ENCODE results near the gene SDC1. TPM values are rescaled to one million over a fixed set of nuclear protein-coding genes. Genes with fewer than 3 reads are reported as not detected.
A peak's percentile ranks its signal among the peaks of the same experiment; 100 is the strongest.

The SDC1 gene
- total RNA-seq, 6 donors from 2014 or later = 74.4 to 213 (median 154) TPM

DNA sequence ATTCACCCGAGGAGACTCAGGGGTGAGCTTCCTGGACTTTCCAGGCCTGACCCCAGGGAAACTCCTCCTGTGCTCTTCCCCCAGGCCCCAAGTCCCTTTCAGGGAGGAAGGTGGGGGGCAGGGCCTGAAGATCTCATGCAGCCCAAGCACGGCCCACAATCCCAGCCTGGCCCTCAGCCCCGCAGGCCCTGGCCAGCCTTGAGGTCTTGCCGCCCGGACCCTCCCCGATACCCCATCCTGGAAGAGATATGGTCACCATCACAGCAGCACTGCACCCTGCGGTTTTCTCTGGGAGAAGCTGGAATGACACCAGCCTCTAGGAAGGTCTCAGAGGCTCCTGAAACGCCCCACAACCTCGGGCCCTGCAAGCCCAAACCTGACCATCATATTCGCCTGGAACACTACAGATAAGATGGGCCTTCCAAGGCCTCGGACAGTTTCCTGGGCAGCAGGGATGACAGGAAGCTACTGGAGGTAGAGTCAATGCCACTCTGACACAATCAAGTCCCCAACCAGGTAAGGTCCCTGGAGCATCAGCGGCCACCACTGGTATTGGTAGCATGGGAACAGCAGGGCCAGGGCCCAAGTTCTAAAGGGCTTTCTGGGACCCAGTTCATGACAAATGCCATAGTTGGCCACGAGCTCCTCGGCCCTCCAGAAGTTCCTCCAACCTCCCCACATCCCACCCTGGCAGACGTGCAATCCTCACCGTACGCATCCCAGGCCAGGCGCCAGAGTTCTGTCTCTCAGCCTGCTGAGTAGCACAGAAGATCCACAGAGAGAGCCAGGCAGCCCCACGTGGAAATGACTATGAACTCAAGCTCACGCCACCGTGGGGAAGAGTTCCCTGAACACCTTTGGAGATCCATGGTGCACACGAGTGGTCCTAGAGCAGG is 8.6 kb downstream of the SDC1 start:
- Histone ChIP-seq H3K36me3 (no peaks in the 10 kb centered on the region), H3K4me3 (no peak overlapping the region), H3K27me3 (no peaks in the 10 kb centered on the region), H3K27ac (peak overlapping the region; percentile 57 to 82 (median 70)), H3K9me3 (no peaks in the 10 kb centered on the region), H3K4me1 (peaks cover 5 to 46% (median 31%) of the 10 kb centered on the region in 4 donors)
- no peak for ATAC-seq (ENCODE audit: low FRiP score in 2 of 2)
- DNase-seq = no peak
- 75 to 90% methylated on average over 4 to 21 of the region's 22 CpGs for WGBS, 2 donors
- TF ChIP-seq POLR2AphosphoS5 (IDR thresholded peaks at IDR 0.05) (no peak), EP300 (IDR thresholded peaks at IDR 0.05) (no peak), POLR2A (IDR thresholded peaks at IDR 0.05) (no peak)
- TF ChIP-seq, protein P1, sequence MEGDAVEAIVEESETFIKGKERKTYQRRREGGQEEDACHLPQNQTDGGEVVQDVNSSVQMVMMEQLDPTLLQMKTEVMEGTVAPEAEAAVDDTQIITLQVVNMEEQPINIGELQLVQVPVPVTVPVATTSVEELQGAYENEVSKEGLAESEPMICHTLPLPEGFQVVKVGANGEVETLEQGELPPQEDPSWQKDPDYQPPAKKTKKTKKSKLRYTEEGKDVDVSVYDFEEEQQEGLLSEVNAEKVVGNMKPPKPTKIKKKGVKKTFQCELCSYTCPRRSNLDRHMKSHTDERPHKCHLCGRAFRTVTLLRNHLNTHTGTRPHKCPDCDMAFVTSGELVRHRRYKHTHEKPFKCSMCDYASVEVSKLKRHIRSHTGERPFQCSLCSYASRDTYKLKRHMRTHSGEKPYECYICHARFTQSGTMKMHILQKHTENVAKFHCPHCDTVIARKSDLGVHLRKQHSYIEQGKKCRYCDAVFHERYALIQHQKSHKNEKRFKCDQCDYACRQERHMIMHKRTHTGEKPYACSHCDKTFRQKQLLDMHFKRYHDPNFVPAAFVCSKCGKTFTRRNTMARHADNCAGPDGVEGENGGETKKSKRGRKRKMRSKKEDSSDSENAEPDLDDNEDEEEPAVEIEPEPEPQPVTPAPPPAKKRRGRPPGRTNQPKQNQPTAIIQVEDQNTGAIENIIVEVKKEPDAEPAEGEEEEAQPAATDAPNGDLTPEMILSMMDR (IDR thresholded peaks at IDR 0.05) = no peak

DNA sequence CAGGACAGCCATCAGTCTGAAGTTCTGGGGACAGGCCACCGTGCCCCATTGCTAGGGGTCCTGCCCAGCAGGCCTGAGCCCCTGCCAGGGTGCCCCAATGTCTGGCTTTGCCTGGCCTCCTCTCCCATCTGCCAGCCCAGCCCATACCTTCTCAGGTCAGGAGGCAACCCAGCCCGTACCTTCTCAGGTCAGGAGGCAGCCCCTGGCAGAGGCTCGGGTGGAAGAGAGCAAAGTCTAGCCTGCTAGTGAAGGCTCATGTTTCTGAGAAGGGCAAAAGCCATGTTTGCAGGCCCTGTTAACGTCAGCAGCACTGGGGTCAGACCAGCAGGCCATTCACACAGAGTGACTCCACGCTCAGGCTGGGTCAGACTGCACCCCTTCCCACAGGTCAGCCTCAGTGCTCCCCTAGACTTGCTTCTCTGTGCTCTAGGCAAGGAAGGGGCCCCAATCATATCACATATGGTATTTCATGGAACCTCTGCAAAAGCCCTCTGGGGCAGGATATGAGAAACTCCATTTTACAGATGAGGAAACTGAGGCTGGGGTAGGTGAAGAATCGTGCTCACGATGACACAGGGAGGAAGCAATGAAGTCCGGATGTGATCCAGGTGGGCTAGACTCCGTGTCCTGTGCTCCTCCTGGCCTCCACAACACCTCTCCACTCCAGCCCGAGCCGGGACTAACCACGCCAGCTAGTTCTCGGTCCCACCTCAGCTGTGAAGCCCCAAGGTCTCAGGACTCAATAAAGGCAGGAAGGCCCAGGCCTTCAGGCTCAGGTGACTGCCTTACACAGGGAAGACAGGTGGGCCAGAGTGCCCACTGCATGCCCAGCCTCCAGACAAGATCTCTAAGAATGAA is 9.5 kb downstream of the SDC1 start:
- Histone ChIP-seq H3K4me1 (peaks cover 4 to 46% (median 30%) of the 10 kb centered on the region in 4 donors), H3K4me3 (no peak overlapping the region), H3K27ac (peak overlapping the region in 3 of 4 donors; percentile 44 to 82 (median 77)), H3K27me3 (no peaks in the 10 kb centered on the region), H3K36me3 (no peaks in the 10 kb centered on the region), H3K9me3 (no peaks in the 10 kb centered on the region)
- ATAC-seq (ENCODE audit: low FRiP score in 2 of 2) (no peak), DNase-seq (peak in 1 of 2 donors; percentile 17)
- 81 to 85% methylated on average over 9 to 13 of the region's 13 CpGs for WGBS, 2 donors
- TF ChIP-seq POLR2A (IDR thresholded peaks at IDR 0.05) (no peak), POLR2AphosphoS5 (IDR thresholded peaks at IDR 0.05) (no peak), EP300 (IDR thresholded peaks at IDR 0.05) (no peak)
- TF ChIP-seq, protein P1 (IDR thresholded peaks at IDR 0.05) = no peak

- Histone ChIP-seq H3K4me1 (peaks cover 4 to 47% (median 30%) of the 10 kb centered on the region in 4 donors), H3K27me3 (no peaks in the 10 kb centered on the region), H3K36me3 (no peaks in the 10 kb centered on the region), H3K27ac (peak overlapping the region; percentile 44 to 82 (median 72)), H3K9me3 (no peaks in the 10 kb centered on the region), H3K4me3 (no peak overlapping the region)
- TF ChIP-seq POLR2AphosphoS5 (IDR thresholded peaks at IDR 0.05) = no peak
- no peak for TF ChIP-seq EP300 (IDR thresholded peaks at IDR 0.05)
- no peak for TF ChIP-seq POLR2A (IDR thresholded peaks at IDR 0.05)
- TF ChIP-seq, protein P1 (IDR thresholded peaks at IDR 0.05) = no peak
- ATAC-seq (ENCODE audit: low FRiP score in 2 of 2) = no peak
- 33 to 73% methylated on average over 2 of the region's 2 CpGs for WGBS, 2 donors
- DNase-seq = no peak
Measured at GRCh38 chr2:20214566-20215182, 10.3 kb downstream of the SDC1 start.

DNA sequence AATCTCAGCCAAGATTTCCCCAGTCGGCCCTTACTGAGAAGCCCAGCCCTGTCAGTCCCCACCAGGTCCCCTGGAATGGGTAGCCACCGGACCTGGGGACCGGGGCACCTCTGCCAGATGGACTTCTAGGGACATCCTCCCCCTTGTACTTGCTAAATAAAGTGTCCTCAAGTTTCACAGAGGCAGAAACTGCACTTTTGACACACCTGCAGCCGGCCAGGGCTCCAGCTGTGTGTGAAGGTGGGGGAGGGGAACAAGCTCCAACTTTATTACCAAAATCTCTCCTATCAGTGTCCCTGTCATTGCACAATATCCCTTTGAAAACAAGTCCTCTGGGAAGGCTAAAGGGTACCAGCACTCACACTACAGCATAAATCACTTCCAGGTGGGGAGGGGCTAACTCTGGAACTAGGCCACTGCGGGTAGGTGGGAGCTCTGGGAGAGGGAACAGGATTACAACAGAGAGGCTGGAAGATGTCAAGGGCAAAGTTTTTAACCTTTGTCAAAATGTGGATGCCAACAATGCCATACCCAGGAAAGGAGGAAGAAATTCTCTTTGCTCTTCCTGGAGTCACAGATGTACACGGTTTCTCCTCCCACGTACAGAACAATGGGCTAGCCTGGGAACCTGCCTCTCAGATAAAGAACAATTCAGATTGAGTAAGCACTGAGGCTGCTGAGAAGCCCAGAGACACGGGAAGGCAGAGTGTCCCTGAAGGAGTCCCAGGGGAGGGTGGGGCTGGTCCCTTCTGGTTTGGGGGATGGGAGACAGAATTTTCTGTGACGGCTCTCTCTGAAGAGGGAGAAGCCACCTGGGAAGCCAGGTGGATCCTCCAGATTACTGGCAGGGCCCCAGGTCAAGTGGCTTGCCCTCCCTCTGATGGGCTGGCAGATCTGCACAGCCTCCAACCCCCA is 11.0 kb downstream of the SDC1 start:
- Histone ChIP-seq H3K27ac (peak overlapping the region; percentile 67 to 82 (median 75)), H3K36me3 (no peaks in the 10 kb centered on the region), H3K4me3 (no peak overlapping the region), H3K4me1 (peaks cover 4 to 52% (median 30%) of the 10 kb centered on the region in 4 donors), H3K9me3 (no peaks in the 10 kb centered on the region), H3K27me3 (no peaks in the 10 kb centered on the region)
- ATAC-seq (ENCODE audit: low FRiP score in 2 of 2) (no peak), DNase-seq (peak in 1 of 2 donors; percentile 57)
- 58 to 60% methylated on average over 7 to 9 of the region's 9 CpGs for WGBS, 2 donors
- TF ChIP-seq POLR2A (IDR thresholded peaks at IDR 0.05) (no peak), POLR2AphosphoS5 (IDR thresholded peaks at IDR 0.05) (no peak), EP300 (IDR thresholded peaks at IDR 0.05) (no peak)
- TF ChIP-seq, protein P1 (IDR thresholded peaks at IDR 0.05) = no peak

All from upper lobe of left lung (tissue), 6 donors.